ENCODE measurements around the gene PBX4. TPM values are rescaled to one million over a fixed set of nuclear protein-coding genes. Genes with fewer than 3 reads are reported as not detected.

PBX4 gene
- total and polyA plus RNA-seq, 2 donors (not counting 3 experiments of a cell fraction or from before 2014, with no cell fraction given), result not detected

DNA sequence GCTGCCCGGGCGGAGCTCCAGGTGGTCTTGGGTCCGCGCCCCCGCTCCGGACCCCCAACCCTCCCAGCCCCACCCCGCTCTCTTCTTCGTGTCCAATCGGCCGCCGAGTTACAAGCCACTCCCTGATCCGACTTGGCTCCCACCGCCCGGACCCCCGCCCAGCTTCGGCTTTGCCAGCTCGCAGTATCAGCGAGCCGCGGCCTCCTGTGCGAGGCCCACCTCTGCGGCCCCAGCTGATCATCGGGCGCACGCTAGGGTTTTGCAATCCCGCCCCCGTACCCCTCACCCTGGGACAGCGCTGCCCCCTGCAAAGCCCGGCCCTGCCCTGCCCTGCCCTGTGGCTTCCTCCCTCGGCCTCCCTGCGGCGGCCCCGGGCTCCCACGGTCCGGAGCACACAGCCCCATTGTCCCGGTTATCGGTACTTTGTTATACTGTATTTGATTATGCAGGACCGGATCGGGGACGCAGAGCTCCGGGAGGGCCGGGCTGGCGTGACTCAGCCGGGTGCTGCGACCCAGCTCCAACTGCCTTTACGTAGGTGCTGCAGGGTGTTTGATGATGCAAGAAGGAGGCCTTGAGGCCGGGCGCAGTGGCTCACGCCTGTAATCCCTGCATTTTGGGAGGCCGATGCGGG is 10.1 kb upstream of the PBX4 start:
- Histone ChIP-seq H3K4me1 (ENCODE audit: control insufficient read depth, extremely low read depth, insufficient read depth, low read length) (no peaks in the 10 kb centered on the region), H3K36me3 (ENCODE audit: control insufficient read depth in 2 of 2, extremely low read depth in 1 of 2, insufficient read depth in 2 of 2, low read length in 2 of 2) (peaks cover 0 to 3% of the 10 kb centered on the region in 2 experiments), H3K27me3 (ENCODE audit: control insufficient read depth in 2 of 2, insufficient read depth in 2 of 2, low read length in 2 of 2) (peaks cover 0 to 6% of the 10 kb centered on the region in 2 experiments), H3K4me2 (ENCODE audit: insufficient read depth, low read length) (no peak overlapping the region), H2AFZ (ENCODE audit: low read depth, low read length) (no peak overlapping the region), H3K9me3 (replicated peaks; ENCODE audit: control insufficient read depth, insufficient read depth, low read length) (no peaks in the 10 kb centered on the region), H3K9me1 (replicated peaks; ENCODE audit: control insufficient read depth, extremely low read depth, insufficient read depth, low read length) (no peaks in the 10 kb centered on the region), H4K20me1 (replicated peaks; ENCODE audit: control insufficient read depth, extremely low read depth, insufficient read depth, low read length) (no peaks in the 10 kb centered on the region), H3K79me2 (ENCODE audit: control insufficient read depth, insufficient read depth, low read length) (no peaks in the 10 kb centered on the region), H3K9ac (replicated peaks; ENCODE audit: extremely low read depth, insufficient read depth, low read length) (no peak overlapping the region), H3K4me3 (replicated peaks in 1 of 3; ENCODE audit: insufficient read depth in 1 of 3, low read depth in 1 of 3, low read length in 3 of 3) (peak overlapping the region in 1 of 3 experiments; percentile 8), H3K27ac (ENCODE audit: insufficient read depth, low read depth, low read length) (no peak overlapping the region)
- CTCF ChIA-PET, result interaction anchor here (1.0 kb wide), 1 partner anchor 74 kb away, joined by 3 read pairs; no protein-coding TSS in a partner anchor
- dilution Hi-C loops (cut with MboI; ENCODE audit: extremely low pct_ligation_motif_present, low sequenced_read_pairs) (no loop called here), intact Hi-C loops (cut with micrococcal nuclease) (no loop called here)
- BruUV-seq (replicated peaks), result no TSS peak
- POLR2A ChIA-PET, result no interaction called here
- FAIRE-seq (no peak), DNase-seq (ENCODE audit: low read depth, low spot score) (no peak)
- TF ChIP-seq JUN (IDR thresholded peaks at IDR 0.05; ENCODE audit: borderline replicate concordance, insufficient read depth, insufficient read length, low read depth) (no peak), GATA2 (IDR thresholded peaks at IDR 0.05; ENCODE audit: insufficient read depth, insufficient read length, low read depth, low read length) (no peak), POLR2AphosphoS5 (IDR thresholded peaks at IDR 0.05; ENCODE audit: insufficient read depth, low read depth, low read length) (no peak), POLR2A (IDR thresholded peaks at IDR 0.05; ENCODE audit: low read depth, low read length) (no peak), EZH2 (IDR thresholded peaks at IDR 0.05; ENCODE audit: borderline replicate concordance, low read depth, low read length, severe bottlenecking) (no peak), MYC (IDR thresholded peaks at IDR 0.05; ENCODE audit: low read depth, low read length) (no peak), FOS (IDR thresholded peaks at IDR 0.05; ENCODE audit: borderline replicate concordance, insufficient read depth, low read length) (no peak)
- TF ChIP-seq, protein P1, sequence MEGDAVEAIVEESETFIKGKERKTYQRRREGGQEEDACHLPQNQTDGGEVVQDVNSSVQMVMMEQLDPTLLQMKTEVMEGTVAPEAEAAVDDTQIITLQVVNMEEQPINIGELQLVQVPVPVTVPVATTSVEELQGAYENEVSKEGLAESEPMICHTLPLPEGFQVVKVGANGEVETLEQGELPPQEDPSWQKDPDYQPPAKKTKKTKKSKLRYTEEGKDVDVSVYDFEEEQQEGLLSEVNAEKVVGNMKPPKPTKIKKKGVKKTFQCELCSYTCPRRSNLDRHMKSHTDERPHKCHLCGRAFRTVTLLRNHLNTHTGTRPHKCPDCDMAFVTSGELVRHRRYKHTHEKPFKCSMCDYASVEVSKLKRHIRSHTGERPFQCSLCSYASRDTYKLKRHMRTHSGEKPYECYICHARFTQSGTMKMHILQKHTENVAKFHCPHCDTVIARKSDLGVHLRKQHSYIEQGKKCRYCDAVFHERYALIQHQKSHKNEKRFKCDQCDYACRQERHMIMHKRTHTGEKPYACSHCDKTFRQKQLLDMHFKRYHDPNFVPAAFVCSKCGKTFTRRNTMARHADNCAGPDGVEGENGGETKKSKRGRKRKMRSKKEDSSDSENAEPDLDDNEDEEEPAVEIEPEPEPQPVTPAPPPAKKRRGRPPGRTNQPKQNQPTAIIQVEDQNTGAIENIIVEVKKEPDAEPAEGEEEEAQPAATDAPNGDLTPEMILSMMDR (IDR thresholded peaks at IDR 0.05; ENCODE audit: extremely low read depth in 1 of 2, insufficient read depth in 1 of 2, low read depth in 1 of 2, low read length in 2 of 2), result no peak
- TF ChIP-seq, protein P2, sequence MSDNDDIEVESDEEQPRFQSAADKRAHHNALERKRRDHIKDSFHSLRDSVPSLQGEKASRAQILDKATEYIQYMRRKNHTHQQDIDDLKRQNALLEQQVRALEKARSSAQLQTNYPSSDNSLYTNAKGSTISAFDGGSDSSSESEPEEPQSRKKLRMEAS (IDR thresholded peaks at IDR 0.05; ENCODE audit: insufficient read depth, insufficient read length), result no peak
